HG03558 (cell line): Measurements from ENCODE around the gene PHKA2.

Experiments
- ATAC-seq: cut with Tn5 transposase; IDR thresholded peaks from one replicate; pipeline ENCODE4 v1.9.1; 2021; ENCODE audit warnings: moderate number of reproducible peaks; ENCODE audit not compliant: unreplicated experiment; ENCODE audit errors: extremely low read depth

PHKA2 gene

DNA sequence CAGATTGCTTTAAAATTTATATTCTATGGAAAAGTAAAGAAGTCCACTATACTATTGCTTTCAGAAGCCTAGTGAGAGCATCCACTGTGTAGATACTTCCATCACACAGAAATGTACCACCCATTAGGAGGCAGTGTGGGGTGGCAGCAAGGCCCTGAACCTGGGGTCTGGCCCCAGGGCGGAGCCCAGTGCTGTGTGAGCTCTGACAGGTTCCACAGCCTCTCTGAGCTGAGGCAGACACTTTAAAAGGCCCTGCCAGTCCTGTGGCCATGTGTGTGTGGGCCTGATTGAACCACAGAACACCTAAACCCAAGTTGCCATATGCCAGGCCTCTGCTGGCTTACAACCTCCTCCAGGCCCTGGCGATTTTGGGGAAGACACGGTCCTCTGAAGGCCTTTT, 49.2 kb downstream of the PHKA2 start:
- no peak for ATAC-seq

DNA sequence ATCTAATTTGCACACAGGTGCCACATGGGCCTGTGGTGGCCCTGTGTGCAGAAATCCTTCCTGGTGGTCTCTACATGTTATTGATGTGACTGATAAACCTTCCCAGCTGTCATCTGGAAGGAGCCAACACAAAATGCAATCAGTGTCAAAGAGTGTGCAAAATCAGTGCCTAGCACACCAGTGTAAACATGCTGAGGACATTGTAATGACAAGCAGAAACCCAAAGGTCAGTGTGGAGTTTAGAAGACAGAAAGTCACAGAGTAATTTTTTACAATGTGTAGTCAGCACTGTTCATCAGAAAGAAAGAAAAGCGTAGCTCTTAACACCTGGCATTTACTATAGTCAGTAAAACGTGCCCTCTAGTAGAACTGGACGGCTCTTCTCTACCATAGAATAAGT, 50.3 kb downstream of the PHKA2 start:
- no peak for ATAC-seq

DNA sequence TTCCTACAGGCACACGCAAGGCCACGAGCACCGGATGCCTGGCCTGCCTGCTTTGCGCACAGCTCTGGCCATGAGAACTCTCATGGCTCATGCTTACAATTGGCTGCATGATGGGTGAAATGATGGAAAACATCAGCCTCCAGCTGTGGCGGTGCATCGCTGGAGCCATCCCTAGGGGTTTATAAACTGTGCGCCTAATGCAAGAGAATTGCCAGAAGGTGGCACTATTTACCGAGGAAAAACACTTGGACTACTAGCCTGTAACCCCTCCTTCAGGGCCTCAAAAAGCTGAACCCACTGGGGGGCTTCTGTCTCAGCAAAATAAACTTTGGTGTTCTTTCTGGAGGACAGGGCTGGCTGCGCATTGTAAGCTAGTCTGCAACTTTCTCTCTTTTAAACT, 51.9 kb downstream of the PHKA2 start:
- ATAC-seq: no peak

DNA sequence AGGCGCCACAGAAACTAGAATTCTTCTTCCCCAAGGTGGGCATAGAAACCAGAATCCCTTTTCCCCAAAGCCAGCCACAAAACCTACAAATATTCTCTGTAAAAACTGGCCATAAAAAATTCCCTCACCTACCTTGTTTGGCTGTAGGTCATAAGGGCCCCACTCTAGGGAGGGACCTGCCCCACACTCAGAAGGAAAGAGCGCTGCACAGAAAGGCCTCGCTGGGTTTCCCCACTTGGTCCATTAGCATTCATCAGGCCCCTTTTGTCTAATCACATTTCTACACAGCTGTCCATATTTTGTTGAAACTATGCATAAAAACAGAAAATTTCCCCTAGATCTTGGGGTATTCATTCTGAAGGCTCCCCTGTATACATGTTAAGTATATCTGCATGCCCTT, 54.1 kb downstream of the PHKA2 start:
- ATAC-seq: no peak

DNA sequence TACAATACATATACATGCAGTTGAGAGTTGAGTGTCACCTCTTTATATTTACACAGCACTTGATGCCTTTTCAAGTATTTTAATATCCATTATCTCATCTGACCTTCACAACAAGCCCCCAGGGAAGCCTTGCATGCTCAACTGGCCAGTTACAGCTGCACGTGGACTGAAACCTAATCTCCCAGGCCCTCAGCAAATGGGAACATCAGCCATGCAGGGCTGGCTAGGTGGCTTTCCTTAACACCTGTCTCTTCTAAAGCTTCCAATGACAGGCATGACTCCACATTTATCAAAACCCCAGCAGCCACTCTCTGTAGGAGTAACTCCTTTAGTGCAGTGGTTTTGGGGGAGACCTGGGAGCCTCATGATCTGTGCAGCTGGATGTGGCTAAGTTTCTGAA, 56.4 kb downstream of the PHKA2 start:
- ATAC-seq: no peak

DNA sequence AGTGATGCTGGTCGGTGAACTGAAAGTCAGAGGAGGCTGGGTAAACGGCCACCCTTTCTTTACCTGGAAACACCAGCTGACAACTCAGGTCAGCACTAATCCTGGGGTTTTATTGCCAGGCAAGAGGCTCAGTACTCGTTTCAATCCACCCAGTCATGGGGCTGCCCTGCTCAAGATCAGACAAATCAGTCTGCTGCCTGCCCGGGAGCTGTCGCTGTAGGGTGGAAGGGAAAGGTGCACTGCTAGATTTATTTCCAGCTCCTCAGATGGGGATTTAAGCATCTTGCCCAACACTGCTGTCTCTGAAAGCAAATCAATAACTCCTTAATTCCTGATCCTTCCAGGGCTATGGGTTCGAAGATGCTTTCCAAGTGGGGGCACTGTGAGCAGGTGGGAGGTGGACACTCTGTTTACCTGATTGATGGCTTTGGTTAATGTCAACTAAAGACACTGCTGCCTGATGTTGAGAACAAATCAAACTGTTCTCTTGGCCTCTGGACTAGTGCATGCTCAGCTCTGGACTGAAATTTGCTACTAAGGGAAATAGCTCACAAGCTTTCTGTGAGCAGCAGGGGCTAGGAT, 59.3 kb downstream of the PHKA2 start:
- ATAC-seq: no peak

DNA sequence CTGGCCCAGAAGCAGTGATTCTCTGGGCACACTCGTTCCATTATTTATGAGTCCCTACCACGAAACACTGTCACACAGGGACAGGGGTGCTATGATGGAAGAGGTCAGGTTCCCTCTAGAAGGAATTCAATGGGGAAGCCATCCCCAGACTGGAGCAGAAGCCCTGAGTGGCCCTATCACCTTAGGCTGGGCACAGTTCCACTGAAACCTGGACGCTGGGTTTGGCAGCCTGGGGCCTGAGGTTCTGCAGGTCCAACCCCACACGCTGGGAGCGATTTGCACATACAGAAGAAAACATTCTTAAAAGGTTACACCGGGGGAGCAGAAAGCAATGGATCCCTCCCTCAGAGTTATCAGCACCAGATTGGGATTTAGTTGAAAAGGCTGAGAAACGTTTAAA, 63.3 kb downstream of the PHKA2 start:
- ATAC-seq: no peak

DNA sequence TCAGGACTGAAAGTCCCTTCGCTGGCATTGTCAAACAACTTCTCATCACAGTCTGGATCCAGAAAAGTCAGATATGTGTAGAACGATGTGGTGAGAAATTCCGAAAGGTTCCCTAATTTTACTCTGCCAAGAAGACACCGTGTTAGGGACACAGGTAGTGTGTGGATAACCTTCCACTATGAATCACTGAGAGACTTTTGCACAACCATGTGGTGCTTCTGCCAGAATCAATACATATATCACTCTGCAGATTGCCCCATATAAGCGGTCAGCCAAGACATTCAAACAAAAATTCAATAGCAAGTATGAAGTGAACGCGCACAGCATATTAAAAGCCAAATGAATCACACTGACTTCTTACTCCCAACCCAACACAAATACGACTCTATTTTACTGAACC, 63.8 kb downstream of the PHKA2 start:
- ATAC-seq: no peak

DNA sequence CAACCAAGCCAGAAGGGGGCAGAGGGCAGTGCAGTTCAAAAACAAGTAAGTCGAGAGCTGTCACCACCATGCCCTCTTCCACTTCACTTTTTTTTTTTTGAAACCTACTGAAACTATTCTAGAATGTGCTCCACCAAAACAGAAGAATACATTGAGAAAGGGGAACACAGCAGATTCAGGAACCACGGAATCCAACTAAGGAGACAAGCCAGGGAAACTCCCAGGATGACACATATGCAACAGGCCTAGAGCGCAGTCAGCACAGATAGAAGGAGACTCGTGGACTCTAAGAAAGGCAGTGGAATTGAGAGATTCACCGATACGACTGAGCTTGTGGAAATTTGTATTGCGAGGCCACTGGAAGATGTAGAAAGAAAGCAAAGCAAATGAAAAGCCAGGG, 66.1 kb downstream of the PHKA2 start:
- no peak for ATAC-seq

DNA sequence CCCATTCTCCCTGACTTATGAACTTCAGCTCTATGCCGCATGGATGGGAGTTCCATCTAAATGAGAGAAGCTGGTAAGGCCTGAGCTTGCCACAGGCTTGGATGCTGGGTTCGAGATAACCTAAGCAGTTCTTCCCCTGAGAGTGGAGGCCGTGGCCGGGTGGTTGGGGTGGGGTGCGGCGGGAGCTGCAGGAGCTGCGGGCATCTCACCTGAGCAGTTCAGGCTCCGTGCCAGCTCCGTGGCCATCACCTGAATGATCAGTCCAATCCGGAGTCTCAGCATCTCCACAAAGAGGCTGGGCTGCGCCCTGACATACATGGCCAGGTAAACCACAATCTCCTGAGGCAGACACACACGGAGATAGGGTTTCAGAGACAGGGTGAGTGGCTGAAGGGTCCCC, 77.6 kb downstream of the PHKA2 start:
- no peak for ATAC-seq

DNA sequence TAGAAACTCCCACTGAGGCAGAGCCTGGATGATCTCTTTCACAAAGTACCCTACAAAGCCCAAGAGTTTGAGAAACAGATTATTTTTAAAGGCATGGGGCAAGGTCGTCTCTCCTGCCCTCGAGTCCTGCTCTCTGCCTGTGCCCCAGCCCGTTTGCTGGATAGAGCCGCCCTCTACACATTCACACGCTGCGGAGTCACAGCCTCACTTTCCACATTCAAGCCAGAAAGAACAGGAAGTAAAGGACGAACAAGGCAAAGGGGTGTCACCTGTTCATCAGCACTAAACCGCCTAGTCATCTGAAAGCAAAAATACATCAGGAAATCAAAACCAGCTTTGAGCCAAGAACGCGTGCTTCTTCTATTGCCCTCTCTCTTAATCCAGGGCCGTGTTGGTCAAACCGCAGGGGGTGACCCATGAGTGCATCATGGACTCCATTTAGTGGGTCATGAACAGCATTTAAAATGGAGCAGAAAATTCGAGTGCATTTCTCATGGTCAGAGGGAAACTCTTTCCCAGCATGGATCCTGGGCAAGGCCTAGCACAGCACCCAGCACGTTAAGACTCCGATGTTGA, 83.4 kb downstream of the PHKA2 start:
- no peak for ATAC-seq

DNA sequence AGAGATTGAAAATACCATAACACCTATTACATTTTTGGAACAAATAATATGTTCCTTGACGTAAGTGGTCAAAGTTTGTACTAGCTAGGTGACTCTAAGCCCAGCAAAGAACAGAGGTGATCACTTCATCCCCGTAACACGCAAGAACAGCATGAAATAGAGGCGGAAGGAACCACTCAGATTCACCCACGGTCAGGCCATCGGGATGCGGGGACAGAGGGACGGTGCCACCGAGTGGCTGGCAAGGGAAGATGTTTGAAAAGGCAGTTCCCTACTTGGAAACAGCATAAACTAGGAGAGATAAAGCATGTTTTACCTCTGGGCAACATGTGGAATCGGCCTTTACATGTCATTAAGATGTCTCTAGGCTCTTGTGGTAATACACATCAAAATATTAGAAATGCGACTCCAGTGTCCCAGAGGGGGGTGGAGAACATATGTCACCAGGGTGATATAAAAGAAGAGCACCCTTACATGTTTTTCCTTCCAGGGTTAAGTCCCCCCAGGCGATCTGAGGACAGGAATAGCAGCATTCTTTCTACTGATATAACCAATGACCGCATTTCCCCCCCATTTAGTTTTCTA, 84.0 kb downstream of the PHKA2 start:
- ATAC-seq: no peak

DNA sequence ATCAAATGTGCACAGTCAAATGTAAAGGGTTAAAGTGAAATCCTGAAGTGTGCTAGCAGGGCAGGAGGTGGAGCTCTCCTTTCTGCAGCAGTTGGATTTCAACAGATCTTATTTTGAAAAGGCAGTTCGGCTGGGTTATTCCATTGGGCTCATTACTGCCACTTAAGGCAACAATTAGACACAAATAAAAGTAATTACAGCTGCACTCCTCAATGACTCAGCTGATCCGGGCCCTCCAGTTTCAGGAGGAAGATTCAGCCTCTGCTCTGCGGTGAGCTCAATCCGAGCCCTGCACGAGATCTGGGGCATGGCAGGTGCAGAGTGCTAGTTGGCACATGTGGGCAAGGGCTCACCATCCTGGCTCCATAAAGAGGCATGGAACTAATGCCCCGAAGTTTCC, 85.4 kb downstream of the PHKA2 start:
- no peak for ATAC-seq

DNA sequence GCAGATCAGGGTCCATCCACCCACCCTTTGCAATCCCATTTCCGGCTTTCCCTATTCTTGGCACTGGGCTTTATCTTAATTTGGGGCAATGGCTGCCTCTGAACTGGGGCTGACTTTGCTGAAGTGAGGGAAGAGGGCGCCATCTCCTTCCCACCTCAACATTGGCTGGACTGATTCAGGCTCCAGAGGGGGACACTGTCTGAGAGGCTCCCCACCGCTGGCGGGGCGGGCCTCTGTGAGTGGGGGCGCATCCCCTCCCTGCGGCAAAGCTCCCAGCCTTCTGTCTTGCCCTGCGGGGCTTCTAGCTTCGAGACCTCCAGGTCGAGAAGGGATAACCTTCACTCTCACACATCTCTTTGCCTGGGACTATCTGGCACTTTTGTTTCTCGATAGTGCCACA, 85.8 kb downstream of the PHKA2 start:
- no peak for ATAC-seq

DNA sequence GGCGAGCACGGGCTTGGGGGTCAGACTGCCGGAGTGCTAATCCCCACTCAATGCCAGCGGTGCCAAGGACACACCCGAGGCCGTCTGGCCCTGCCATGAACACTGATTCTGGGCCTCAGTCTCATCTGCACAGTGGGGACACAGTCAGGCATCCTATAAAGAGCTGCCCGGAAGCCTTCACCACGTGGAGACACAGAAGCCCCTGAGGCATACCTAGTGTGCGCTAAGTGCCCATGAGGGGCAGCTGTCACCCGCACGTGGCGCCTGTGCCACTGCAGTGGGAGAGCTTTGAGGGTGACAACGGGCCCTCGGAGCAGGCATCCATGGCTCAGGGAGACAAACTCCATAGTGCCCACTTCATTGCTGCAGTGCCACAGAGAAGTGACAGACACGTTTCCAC, 86.3 kb downstream of the PHKA2 start:
- ATAC-seq: no peak

DNA sequence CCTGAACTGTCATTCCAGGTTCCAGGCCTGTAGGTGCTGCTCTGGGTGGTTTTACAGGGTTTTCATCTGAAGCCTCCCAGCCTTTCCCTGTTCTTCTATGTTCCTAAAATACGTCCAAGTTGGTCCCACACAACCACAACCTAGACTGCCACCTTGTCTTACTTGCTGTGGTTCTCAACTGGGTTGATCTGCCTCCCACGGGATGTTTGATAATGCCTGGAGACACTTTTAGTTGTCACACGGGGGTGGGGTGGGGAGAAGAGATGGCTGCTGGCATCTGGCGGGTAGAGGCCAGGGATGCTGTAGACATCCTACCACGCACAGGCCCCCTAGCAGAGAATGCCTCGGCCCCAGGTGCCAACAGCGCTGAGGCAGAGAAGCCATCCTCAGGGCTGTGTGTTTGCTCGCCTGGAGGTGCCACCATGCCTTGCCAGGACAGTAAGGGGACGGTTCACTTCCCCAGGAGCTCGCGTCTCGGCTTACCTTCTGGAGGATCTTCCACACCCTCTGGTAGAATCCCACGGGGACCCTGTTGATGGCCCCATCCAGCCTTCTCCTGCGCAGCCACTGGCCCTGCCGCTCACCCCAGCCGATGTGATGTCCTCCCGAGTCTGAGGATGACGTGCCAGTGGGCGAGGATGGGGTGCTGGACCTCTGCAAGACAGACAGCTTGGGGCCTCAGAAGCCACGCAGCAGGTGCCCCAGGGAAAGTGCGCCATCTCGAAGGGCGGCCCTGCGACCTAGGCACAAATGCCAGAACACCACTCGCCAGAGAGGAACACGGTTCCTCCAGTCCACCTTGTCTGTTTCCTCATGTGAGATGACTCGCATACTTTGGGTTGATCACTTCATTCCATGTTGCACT, 87.0 kb downstream of the PHKA2 start:
- no peak for ATAC-seq

DNA sequence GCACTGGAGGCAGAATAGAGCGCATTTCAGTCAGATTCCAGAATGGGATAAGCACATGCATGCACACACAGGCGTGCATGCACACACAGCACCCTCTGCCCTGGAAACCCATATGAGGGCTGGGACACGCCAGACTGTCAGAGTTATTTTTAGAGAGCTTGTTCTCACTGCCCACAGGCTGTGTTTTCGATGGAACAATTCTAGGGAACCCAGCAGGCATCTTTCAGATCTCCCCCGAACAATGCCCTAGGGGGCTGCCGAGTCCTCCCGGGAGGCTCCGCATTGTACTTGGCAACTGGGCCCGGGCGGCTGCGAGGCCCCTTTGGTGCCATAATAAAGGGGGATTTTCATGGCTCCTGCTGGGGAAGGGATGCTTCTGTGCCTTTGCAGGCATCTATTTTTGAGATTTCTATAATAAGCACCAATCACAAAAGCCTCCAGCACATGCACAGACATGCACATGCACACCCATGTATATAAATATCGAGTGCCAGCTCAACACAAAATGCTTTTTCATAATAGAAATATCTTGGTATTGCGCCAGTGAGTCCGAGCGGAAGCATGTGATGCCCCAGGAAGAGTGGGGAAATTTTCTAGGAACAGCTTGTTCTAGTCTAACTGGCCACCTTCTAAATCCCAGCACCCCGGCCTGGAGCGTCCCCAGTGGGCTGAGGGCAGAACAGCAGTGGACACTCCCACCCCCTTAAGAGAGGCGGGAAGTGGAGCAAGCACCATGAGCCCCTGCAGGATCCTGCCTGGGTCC, 88.5 kb downstream of the PHKA2 start:
- no peak for ATAC-seq

DNA sequence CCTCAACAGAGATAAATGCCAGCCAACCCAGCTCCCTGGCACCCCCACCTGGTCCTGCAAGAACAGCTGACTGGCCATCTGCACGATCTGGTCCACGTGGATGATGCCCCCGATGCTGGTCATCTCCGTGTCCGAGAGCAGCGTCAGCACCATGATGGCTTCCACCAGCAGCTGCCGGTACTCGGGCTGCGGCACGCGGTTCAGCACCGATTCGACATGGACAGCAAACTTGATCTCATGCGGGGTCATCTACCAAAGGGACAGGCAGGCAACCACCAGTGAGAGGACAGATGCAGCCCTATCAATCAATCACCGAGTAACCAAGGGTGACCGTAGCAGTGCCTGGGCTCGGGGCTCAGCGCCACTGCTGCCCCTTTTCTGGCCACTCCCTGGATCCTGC, 89.8 kb downstream of the PHKA2 start:
- no peak for ATAC-seq

DNA sequence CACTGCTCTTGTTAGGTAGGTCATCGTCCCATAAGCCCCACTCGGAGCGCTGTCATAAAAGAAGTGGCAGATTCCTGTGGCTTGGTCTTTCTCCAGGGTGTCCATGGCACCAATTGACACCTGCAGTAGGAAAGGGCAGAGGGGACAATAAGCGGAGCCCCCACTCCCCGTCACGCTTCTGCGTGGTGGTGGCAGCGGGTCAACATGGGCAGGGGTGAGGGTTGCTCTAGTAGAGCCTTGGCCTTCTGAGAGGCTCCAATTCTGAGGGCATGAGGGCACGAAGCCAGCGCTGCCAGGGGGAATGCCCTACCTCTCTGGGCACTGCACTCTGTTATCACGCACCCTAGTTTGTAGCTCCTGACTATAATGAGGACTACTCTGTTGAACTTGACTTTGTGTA, 90.4 kb downstream of the PHKA2 start:
- no peak for ATAC-seq

DNA sequence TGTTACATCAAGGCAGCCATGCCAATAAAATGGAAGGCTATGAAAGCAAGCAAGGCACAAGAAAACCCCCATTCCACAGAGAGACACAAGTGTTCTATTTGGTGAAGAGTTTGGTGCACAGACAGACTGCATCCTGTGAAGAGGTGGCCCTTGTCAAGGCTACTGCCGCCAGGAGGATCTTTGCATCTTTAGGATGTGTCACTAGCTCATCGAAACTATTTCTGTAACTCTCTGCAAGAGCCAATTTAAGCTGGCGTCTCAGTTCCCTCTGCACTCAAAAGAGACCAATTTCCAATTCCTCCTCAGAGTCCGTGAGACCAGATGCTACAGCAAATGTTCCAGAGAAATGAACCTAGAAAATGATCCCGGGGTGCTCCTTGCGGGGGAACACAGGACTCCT, 91.0 kb downstream of the PHKA2 start:
- no peak for ATAC-seq

DNA sequence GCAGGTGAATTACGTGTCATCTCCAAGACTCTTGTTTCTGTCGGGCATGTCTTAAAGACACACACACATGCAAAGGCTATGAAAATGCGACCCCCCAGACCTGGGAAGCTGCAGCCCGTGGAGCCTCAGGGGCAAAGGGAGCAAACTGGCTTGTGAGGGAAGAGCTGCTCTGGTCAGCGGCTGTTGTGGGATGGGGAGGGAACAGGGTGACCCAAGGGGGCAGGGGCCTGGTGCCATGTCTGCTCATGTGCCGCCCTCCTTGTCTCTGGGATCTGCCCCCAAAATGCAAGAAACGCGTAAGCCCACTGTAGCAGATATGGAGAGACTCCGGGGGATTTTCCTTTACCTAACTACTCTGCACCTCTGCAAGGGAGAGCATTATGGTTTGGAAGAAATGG, 92.4 kb downstream of the PHKA2 start:
- no peak for ATAC-seq
